ENCODE results near the gene ENOPH1.
"Not testable (repeated sequence)": the region's sequence is repeated elsewhere in the genome, so short reads cannot be mapped to it uniquely, and the experiment has no call there.

Gene ENOPH1

DNA sequence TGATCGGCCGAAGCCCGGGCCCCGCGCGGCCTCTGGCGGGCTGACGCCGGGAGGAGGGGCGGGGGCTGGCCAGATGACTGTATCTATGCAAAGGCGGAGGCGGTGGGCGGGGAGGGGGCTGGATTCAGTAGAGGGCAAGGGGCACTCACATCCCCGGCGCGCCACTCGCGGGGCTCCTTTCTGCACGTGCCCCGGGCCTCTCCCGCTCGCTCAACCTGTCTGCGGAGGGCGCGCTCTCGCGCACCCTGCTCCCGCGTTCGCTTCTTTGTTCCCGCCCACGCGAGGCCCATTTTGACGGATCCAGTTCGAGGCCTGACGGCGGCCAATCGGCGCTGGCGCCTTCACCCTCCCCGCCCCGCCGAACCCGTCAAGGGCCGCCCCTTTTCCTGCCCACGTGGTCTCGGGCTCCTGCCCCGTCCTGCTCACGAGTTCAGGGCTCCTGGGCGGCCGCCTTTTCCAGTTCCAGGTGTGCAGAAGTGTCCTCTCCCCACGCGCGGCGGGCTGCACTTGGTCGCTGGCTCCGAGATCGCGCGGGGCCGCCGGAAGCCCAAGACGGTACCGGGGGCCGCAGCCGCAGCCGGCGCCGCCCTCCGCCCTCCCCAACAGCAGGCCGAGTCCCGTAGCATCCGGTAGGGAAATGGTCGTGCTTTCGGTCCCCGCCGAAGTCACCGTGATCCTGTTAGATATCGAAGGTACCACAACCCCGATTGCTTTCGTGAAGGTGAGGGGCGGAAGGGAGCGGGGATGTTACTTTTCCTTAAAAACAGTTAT is at the start of gene ENOPH1, which contains the start of gene HNRNPDL:
TSS of gene ENOPH1 (plus strand) at position 398 of the 771 bp plus-strand sequence. CDS start at position 638, 240 bp downstream.
TSS of gene HNRNPDL (minus strand) at position 270 of the 771 bp plus-strand sequence. CDS start 772 bp downstream, outside the sequence.
- DNase-seq, result peak; percentile 98

- DNase-seq, result no peak
These were observed 49.6 kb upstream of the ENOPH1 start for GRCh38 chr4:82380831-82381230.

GRCh38 chr4:82381235-82381634 is 49.2 kb upstream of the ENOPH1 start:
- no peak for DNase-seq

GRCh38 chr4:82381661-82382296 is 48.6 kb upstream of the ENOPH1 start:
- DNase-seq, result peak; percentile 56

- peak; percentile 13 for DNase-seq
These were observed 47.6 kb upstream of the ENOPH1 start for GRCh38 chr4:82382751-82383150.

GRCh38 chr4:82386312-82386711 is 44.1 kb upstream of the ENOPH1 start:
- DNase-seq, result not testable (repeated sequence)

DNA sequence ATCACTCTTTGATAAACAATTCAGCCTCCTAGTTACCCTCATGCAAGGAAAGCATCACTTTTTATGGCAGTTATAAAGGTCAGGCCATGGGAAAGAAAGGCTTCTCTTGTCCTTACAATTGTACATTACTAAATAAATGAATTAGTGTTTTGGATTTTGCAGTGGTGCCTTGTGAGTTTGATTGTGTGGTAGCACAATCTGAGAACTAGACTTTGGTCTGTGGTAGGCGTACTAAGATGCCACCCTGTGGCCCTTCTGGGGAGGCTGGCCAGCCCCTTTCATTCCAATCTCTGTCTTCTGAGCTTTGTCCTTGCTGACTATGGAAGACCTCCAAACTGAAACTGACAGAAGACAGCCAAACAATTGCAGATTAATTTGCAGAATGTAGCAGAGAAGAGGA is 42.0 kb upstream of the ENOPH1 start:
- DNase-seq, result no peak

GRCh38 chr4:82390061-82390460 is 40.3 kb upstream of the ENOPH1 start:
- DNase-seq, result not testable (repeated sequence)

DNA sequence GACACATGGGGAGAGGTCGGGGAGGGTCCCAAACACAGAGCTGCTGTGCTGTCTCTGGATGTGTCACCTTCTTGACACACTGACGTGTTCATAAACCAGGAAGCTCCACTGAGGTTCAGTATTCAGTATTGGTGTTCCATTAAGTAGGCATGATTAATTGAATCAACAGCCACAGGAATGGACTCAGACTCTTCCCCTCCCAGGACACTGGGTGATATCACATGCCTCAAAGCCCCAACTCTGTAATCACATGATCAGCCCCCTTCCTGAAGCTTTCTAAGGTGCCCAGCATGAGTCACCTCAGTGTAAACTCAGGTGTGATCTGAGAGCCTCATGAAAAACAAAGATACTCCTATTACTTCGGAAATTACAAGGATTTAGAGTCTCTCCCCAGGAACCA is 35.5 kb upstream of the ENOPH1 start:
- DNase-seq, result no peak

GRCh38 chr4:82397527-82397926 is 32.9 kb upstream of the ENOPH1 start:
- no peak for DNase-seq

GRCh38 chr4:82398263-82398662 is 32.1 kb upstream of the ENOPH1 start:
- DNase-seq, result no peak

DNA sequence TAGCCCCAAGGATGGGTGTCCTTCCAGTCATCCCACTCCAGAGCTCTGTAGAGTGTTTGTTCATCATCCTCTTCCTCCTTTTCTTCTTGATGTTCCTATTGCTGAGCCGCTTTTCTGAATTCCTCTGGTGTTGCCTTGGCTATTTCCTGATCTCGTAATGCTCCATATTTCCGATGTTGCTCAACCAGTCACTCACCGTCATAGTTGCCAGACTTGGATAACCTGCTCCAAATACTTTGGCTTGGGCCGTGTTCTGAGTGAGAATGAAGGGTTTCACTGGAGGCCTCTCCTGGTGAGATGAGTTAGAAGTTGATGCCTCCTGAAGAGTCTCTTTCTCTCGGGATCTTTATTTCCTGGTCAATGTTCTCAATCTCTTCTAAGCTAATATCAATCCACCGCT is 28.8 kb upstream of the ENOPH1 start:
- DNase-seq, result no peak

GRCh38 chr4:82402196-82402775 is 28.1 kb upstream of the ENOPH1 start:
- no peak for DNase-seq

GRCh38 chr4:82403725-82404124 is 26.7 kb upstream of the ENOPH1 start:
- DNase-seq, result no peak

GRCh38 chr4:82415061-82415460 is 15.3 kb upstream of the ENOPH1 start:
- DNase-seq, result not testable (repeated sequence)

DNA sequence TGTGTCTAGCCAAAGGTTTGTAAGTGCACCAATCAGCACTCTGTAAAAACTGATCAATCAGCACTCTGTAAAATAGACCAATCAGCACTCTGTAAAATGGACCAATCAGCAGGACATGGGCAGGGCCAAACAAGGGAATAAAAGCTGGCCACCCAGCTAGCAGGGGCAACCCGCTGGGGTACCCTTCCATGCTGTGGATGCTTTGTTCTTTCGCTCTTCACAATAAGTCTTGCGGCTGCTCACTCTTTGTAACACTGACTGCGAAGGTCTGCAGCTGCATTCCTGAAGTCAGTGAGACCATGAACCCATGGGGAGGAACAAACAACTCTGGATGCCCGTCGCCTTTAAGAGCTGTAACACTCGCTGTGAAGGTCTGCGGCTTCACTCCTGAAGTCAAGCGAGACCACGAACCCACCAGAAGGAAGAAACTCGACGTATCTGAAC is 14.4 kb upstream of the ENOPH1 start:
- no peak for DNase-seq

- DNase-seq, result no peak
These were observed 10.9 kb upstream of the ENOPH1 start for GRCh38 chr4:82419451-82419850.

- DNase-seq, result no peak
These were observed 8.4 kb upstream of the ENOPH1 start for GRCh38 chr4:82421796-82422560.

- no peak for DNase-seq
These were observed 7.8 kb upstream of the ENOPH1 start for GRCh38 chr4:82422616-82423015.

DNA sequence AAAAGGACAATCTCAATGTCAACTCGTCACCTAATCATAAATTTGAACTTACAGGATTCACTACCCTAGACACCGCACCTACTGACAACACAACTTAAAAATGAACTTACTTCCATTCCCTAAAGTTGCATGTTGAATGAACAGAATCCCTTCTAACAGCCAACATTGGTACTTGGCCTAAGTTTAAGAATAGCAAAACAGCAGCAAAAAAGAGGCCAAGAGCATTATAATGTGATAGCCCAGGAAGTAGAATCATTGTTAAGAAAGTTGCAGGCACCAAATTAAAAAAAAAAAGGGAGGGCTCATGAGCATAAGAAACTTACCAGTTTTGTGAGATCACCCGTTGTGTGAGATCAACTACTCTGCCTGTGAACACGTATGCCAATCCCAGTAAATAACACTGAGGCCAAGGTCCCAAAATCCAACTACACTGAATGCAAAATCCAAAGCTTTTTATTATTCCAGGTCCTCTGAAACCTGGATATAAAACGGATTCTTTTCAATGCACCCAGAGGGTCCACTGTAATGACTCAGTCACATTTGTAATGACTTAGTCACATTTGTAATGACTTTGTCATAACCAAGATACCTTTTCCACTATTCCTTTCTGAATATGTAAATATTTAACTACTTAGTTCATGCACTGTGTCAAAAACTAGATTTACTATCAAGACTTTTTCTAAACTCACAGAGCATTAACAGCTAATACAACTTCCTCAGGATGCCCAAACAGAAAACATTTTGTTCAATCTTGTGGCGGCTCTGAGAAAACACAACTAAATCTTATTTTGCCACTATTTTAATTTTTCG is 6.9 kb upstream of the ENOPH1 start:
- no peak for DNase-seq

DNA sequence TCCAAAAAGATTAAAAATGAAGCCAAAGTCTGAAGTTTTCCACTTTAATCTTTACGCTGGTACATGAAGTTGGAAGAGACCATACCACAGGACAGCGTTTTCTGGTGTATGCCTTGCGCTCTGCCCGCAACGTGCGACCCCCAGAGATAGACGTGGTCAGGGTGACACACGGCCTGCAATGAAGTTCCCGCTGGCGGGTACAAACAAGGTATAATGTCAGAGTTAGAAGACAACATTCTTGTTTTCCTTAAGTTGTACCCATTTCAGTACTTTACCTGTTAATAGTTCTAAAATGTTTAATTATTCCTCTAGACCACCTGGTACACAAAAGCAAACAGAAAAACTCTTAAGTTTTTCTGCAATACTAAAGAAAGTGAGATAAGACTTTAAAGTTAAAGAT is 4.9 kb upstream of the ENOPH1 start:
- DNase-seq, result no peak

GRCh38 chr4:82428526-82428968 is 1.8 kb upstream of the ENOPH1 start:
- DNase-seq, result no peak

All from inflammatory macrophage treated with lipopolysaccharide for 4 hours (primary cell).